ENCODE measurements around the gene BRD2. TPM values are rescaled to one million over a fixed set of nuclear protein-coding genes. Genes with fewer than 3 reads are reported as not detected.

BRD2 gene
- total RNA-seq, 6 donors from 2014 or later: 144 to 388 (median 183) TPM

DNA sequence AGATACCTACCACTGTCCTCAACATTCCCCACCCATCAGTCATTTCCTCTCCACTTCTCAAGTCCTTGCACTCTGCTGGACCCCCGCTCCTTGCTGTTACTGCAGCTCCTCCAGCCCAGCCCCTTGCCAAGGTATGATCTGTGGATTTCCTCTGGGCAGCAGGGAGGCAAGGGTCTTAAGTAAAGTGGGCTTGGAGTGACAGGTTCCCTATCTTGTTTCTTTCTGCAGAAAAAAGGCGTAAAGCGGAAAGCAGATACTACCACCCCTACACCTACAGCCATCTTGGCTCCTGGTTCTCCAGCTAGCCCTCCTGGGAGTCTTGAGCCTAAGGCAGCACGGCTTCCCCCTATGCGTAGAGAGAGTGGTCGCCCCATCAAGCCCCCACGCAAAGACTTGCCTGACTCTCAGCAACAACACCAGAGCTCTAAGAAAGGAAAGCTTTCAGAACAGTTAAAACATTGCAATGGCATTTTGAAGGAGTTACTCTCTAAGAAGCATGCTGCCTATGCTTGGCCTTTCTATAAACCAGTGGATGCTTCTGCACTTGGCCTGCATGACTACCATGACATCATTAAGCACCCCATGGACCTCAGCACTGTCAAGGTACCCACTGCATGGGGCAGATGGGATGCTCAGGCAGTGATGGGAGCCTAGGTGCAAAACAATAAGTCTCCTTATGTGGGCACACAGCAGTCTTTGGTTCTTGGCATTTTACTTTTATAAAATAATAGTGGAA, 8.1 kb downstream of the BRD2 start:
- no peak for TF ChIP-seq POLR2A (IDR thresholded peaks at IDR 0.05)
- TF ChIP-seq, protein P1, sequence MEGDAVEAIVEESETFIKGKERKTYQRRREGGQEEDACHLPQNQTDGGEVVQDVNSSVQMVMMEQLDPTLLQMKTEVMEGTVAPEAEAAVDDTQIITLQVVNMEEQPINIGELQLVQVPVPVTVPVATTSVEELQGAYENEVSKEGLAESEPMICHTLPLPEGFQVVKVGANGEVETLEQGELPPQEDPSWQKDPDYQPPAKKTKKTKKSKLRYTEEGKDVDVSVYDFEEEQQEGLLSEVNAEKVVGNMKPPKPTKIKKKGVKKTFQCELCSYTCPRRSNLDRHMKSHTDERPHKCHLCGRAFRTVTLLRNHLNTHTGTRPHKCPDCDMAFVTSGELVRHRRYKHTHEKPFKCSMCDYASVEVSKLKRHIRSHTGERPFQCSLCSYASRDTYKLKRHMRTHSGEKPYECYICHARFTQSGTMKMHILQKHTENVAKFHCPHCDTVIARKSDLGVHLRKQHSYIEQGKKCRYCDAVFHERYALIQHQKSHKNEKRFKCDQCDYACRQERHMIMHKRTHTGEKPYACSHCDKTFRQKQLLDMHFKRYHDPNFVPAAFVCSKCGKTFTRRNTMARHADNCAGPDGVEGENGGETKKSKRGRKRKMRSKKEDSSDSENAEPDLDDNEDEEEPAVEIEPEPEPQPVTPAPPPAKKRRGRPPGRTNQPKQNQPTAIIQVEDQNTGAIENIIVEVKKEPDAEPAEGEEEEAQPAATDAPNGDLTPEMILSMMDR (IDR thresholded peaks at IDR 0.05): no peak
- no peak for TF ChIP-seq POLR2AphosphoS5 (IDR thresholded peaks at IDR 0.05)
- no peak for TF ChIP-seq EP300 (IDR thresholded peaks at IDR 0.05)
- DNase-seq (no peak), ATAC-seq (ENCODE audit: low FRiP score in 2 of 2) (no peak)
- Histone ChIP-seq H3K4me1 (peaks cover 31 to 46% (median 36%) of the 10 kb centered on the region in 4 donors), H3K4me3 (peak overlapping the region in 1 of 4 donors; percentile 93), H3K9me3 (no peaks in the 10 kb centered on the region), H3K27ac (peak overlapping the region in 1 of 4 donors; percentile 5), H3K27me3 (no peaks in the 10 kb centered on the region), H3K36me3 (peaks cover 63 to 94% (median 75%) of the 10 kb centered on the region in 4 donors)
- 88 to 91% methylated on average over 7 of the region's 7 CpGs for WGBS, 2 donors

DNA sequence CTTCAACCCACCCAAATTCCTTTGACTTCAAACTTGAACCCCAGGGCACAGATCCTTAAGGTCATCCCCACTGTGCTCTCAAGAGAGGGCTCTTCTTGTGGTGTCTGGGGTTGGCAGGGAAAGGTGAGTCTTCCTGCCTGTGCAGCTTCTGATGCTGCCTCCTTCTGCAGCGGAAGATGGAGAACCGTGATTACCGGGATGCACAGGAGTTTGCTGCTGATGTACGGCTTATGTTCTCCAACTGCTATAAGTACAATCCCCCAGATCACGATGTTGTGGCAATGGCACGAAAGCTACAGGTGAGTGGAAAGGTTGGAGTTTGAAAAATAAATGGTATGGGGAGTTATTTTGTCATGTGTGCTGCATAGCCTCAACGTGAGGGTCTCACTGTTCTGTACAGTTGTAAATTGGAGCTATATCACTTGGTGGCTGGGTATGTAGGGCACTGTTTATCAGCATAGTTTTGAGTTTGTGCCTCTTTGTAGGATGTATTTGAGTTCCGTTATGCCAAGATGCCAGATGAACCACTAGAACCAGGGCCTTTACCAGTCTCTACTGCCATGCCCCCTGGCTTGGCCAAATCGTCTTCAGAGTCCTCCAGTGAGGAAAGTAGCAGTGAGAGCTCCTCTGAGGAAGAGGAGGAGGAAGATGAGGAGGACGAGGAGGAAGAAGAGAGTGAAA, 9.0 kb downstream of the BRD2 start:
- peaks cover 39 to 55% (median 42%) of the 10 kb centered on the region in 4 donors for H3K4me1 ChIP-seq
- peak overlapping the region in 1 of 4 donors; percentile 93 for H3K4me3 ChIP-seq
- DNase-seq (no peak), ATAC-seq (ENCODE audit: low FRiP score in 2 of 2) (no peak)
- H3K27ac ChIP-seq: peak overlapping the region in 1 of 4 donors; percentile 5
- TF ChIP-seq POLR2AphosphoS5 (IDR thresholded peaks at IDR 0.05) (no peak), EP300 (IDR thresholded peaks at IDR 0.05) (no peak), POLR2A (IDR thresholded peaks at IDR 0.05) (no peak)
- TF ChIP-seq, protein P1 (IDR thresholded peaks at IDR 0.05): no peak
- H3K27me3 ChIP-seq: no peaks in the 10 kb centered on the region
- H3K36me3 ChIP-seq: peaks cover 71 to 100% (median 78%) of the 10 kb centered on the region in 4 donors
- 71 to 72% methylated on average over 10 of the region's 10 CpGs for WGBS, 2 donors
- H3K9me3 ChIP-seq: no peaks in the 10 kb centered on the region

DNA sequence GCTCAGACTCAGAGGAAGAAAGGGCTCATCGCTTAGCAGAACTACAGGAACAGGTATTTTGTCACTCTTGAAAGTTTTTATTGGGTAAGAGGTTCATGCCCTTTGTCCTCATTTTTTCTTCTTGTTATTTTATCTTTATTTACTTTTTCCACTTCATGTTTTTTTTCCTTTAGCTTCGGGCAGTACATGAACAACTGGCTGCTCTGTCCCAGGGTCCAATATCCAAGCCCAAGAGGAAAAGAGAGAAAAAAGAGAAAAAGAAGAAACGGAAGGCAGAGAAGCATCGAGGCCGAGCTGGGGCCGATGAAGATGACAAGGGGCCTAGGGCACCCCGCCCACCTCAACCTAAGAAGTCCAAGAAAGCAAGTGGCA, 9.5 kb downstream of the BRD2 start:
- H3K27me3 ChIP-seq: no peaks in the 10 kb centered on the region
- peaks cover 39 to 56% (median 42%) of the 10 kb centered on the region in 4 donors for H3K4me1 ChIP-seq
- TF ChIP-seq POLR2AphosphoS5 (IDR thresholded peaks at IDR 0.05): no peak
- no peak for TF ChIP-seq POLR2A (IDR thresholded peaks at IDR 0.05)
- TF ChIP-seq EP300 (IDR thresholded peaks at IDR 0.05): no peak
- TF ChIP-seq, protein P1 (IDR thresholded peaks at IDR 0.05): no peak
- H3K36me3 ChIP-seq: peaks cover 71 to 96% (median 74%) of the 10 kb centered on the region in 4 donors
- DNase-seq (no peak), ATAC-seq (ENCODE audit: low FRiP score in 2 of 2) (no peak)
- H3K9me3 ChIP-seq: no peaks in the 10 kb centered on the region
- 65 to 66% methylated on average over 7 of the region's 7 CpGs for WGBS, 2 donors
- H3K27ac ChIP-seq: no peak overlapping the region
- no peak overlapping the region for H3K4me3 ChIP-seq

DNA sequence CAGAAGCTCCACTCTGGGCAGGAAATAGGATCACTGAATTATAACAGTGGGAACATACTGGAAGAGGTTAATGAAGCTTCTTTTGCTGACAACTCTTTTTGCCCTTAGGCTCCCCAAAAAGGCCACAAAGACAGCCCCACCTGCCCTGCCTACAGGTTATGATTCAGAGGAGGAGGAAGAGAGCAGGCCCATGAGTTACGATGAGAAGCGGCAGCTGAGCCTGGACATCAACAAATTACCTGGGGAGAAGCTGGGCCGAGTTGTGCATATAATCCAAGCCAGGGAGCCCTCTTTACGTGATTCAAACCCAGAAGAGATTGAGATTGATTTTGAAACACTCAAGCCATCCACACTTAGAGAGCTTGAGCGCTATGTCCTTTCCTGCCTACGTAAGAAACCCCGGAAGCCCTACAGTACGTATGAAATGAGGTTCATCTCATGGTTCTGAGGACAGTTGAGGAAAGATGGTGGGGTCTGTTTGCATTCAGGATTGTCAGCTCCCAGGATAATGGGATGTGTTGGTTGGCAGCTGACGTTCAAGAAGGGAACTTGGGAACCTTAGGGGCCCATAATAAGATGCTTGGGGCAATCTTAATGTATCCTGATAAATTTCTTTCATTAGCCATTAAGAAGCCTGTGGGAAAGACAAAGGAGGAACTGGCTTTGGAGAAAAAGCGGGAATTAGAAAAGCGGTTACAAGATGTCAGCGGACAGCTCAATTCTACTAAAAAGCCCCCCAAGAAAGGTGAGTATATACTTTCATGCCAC, 11.5 kb downstream of the BRD2 start:
- no peaks in the 10 kb centered on the region for H3K9me3 ChIP-seq
- TF ChIP-seq POLR2AphosphoS5 (IDR thresholded peaks at IDR 0.05) (no peak), POLR2A (IDR thresholded peaks at IDR 0.05) (no peak), EP300 (IDR thresholded peaks at IDR 0.05) (no peak)
- TF ChIP-seq, protein P1 (IDR thresholded peaks at IDR 0.05): no peak
- WGBS, 2 donors: 88 to 89% methylated on average over 12 of the region's 12 CpGs
- H3K27me3 ChIP-seq: no peaks in the 10 kb centered on the region
- peaks cover 63 to 78% (median 68%) of the 10 kb centered on the region in 4 donors for H3K36me3 ChIP-seq
- H3K4me3 ChIP-seq: no peak overlapping the region
- DNase-seq: no peak
- H3K4me1 ChIP-seq: peaks cover 34 to 63% (median 45%) of the 10 kb centered on the region in 4 donors
- ATAC-seq (ENCODE audit: low FRiP score in 2 of 2): no peak
- H3K27ac ChIP-seq: no peak overlapping the region

Measured in upper lobe of left lung (tissue), 6 donors.